Fibroblast of lung (primary cell): ENCODE measurements around the gene SNX6.

ENCODE experiments used
- CTCF ChIP-seq, 2 donors: IDR thresholded peaks in 1 of 2; conservative IDR thresholded peaks in 1 of 2; 1 replicate in 1 of 2; 2 replicates in 1 of 2; pipeline ENCODE4 v1.5.1; 2011 to 2012; ENCODE audit warnings: low read length in 2 of 2, control low read depth in 1 of 2, inconsistent platforms in 1 of 2, low read depth in 1 of 2, mild to moderate bottlenecking in 1 of 2
- EZH2 ChIP-seq: IDR thresholded peaks from 2 replicates; pipeline ENCODE4 v1.5.1; 2012; ENCODE audit warnings: low read length, control low read depth, mild to moderate bottlenecking; ENCODE audit errors: missing control alignments

- TF ChIP-seq CTCF (conservative IDR thresholded peaks at IDR 0.05 in 1 of 2, IDR thresholded peaks at IDR 0.05 in 1 of 2; ENCODE audit: low read depth in 1 of 2, low read length in 2 of 2) (no peak), EZH2 (no peak)
These were observed 58.2 kb downstream of the SNX6 start for GRCh38 chr14:34571771-34572170.
